Kidney epithelial cell (primary cell): ENCODE data around the gene PAH. TPM values are rescaled to one million over a fixed set of nuclear protein-coding genes. Genes with fewer than 3 reads are reported as not detected.

Source experiments
- DNase-seq: peaks from one replicate; pipeline ENCODE4 v3.0.0-alpha.2; 2010; ENCODE audit warnings: low read depth
- H3K27me3 ChIP-seq: 2 replicates; pipeline ENCODE4 v1.6.0; 2011; ENCODE audit warnings: low read length; ENCODE audit not compliant: control insufficient read depth, insufficient read depth
- H3K36me3 ChIP-seq: 2 replicates; pipeline ENCODE4 v1.5.1; 2011; ENCODE audit warnings: low read length; ENCODE audit not compliant: control insufficient read depth, insufficient read depth
- H3K4me3 ChIP-seq: 2 replicates; pipeline ENCODE4 v1.5.1; 2011; ENCODE audit warnings: low read depth, mild to moderate bottlenecking, control low read depth, low read length
- CTCF ChIP-seq: IDR thresholded peaks from 2 replicates; pipeline ENCODE4 v1.5.1; 2011; ENCODE audit warnings: mild to moderate bottlenecking, moderate library complexity, low read length, control low read depth, inconsistent platforms; ENCODE audit not compliant: insufficient read depth, poor library complexity, severe bottlenecking
- total RNA-seq: library from RNA; depleted of rRNA; stranded (reverse); fragments of >200 nt; gene quantifications from 2 replicates; pipeline ENCODE4 v1.2.3, GENCODE V29; 2015

The PAH gene
- total RNA-seq, 1 donor from 2014 or later, result 1.1 TPM

- TF ChIP-seq CTCF, result no peak
- Histone ChIP-seq H3K4me3 (peak overlapping the region; percentile 19), H3K36me3 (no peaks in the 10 kb centered on the region), H3K27me3 (peaks cover 77% of the 10 kb centered on the region)
- DNase-seq, result no peak
These were observed 41.2 kb upstream of the PAH start for GRCh38 chr12:102958073-102958829.

- peaks cover 74% of the 10 kb centered on the region for H3K27me3 ChIP-seq
These were observed 40.5 kb upstream of the PAH start, which contains the start of gene ASCL1 for GRCh38 chr12:102957339-102958050. ASCL1 (plus strand) TSS chr12:102957674; CDS start chr12:102958245, 571 bp downstream.

DNA sequence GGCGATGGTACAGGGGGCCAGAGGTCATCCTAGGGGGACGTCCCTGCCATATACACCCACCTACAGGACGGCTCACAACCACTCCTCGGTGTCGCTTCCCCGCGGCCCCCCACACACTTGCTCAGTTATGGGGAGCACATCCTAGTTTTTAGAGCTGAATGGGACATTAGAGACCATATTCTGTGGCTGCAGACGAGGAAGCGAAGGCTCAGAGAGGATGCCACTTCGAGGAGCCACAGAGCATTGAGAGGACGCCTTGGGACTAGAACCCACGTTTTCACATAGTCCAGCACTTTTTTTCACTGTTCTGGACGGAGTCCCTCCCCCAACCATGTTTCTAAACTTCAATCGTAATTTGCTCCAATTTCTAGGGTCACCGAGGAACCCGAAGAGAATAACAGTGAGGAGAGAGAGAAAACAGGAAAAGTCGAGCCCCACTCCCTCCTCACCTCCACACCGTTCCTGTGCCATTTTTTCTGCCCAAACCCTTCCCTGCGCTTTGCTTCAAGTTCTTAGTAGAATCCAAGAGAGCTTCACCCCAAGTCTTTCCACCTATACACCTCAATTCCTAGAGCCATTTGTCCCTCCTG lies 39.8 kb upstream of the PAH start:
- DNase-seq, result no peak
- no peaks in the 10 kb centered on the region for H3K36me3 ChIP-seq
- H3K27me3 ChIP-seq, result peaks cover 74% of the 10 kb centered on the region

More at GRCh38 chr12:102957339-102958050, 40.5 kb upstream of the PAH start, which contains the start of gene ASCL1:
- Histone ChIP-seq H3K36me3 (no peaks in the 10 kb centered on the region), H3K4me3 (peak within 1 kb of the TSS; percentile 19)
- no peak for DNase-seq
- no peak for TF ChIP-seq CTCF

DNA sequence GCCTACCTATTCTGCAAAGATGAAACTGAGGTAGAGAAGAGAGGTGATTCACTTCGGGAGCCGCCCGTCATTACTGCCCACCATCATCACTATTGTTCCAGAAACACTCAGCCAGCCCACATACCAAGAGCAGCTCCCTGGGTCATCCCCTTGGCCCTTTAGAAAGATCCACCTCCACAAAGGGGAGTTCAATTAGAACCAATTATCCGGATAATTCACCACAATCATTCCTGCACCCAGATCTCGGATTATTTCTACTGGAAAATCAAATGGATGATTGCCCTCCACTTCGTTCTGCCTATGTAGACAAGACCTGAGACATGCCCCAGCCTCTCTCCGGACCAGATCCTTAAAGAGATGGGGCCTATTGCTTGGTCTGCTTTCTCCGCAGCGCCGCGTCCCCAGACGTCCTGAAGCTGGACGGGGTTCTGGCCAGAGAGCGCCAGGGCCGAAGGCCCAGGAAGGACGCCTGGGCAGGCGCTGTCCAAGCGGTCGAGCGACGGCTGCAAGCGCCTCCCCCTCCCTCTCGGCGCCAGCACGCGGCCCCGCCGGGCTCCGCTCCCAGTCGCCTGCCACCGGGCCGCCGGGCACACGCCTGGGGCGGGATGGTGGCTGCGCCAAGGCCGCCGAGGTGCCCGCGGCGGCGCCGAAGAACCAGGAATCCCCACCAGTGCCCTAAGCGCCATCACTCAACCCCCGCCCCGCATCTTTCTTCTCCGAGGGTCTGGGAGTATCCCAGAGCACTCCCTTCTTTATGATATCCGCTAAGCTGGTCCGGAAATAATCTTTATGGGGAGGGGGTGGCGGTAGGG lies 39.1 kb upstream of the PAH start:
- no peak for TF ChIP-seq CTCF
- Histone ChIP-seq H3K36me3 (no peaks in the 10 kb centered on the region), H3K27me3 (peaks cover 72% of the 10 kb centered on the region), H3K4me3 (no peak overlapping the region)
- DNase-seq, result no peak

More for the DNA sequence above, 39.8 kb upstream of the PAH start:
- no peak for TF ChIP-seq CTCF
- H3K4me3 ChIP-seq, result no peak overlapping the region

GRCh38 chr12:102954134-102954533 lies 37.1 kb upstream of the PAH start:
- no peak overlapping the region for H3K4me3 ChIP-seq
- no peak for TF ChIP-seq CTCF
- H3K27me3 ChIP-seq, result peaks cover 78% of the 10 kb centered on the region
- no peak for DNase-seq
- H3K36me3 ChIP-seq, result no peaks in the 10 kb centered on the region
